ENCODE data around the gene TNFAIP1.

TNFAIP1 gene

GRCh38 chr17:28315846-28316705, 19.5 kb upstream of the TNFAIP1 start:
- Histone ChIP-seq H3K4me1 (ENCODE audit: control insufficient read depth, insufficient read depth, low read length) (peaks cover 20% of the 10 kb centered on the region), H3K27me3 (replicated peaks; ENCODE audit: control insufficient read depth, insufficient read depth, low read length) (no peaks in the 10 kb centered on the region), H3K9me3 (ENCODE audit: control insufficient read depth, low read length) (no peaks in the 10 kb centered on the region), H3K4me3 (ENCODE audit: low read length) (no peak overlapping the region), H3K9ac (ENCODE audit: low read length) (no peak overlapping the region), H3K36me3 (ENCODE audit: control insufficient read depth, insufficient read depth, low read length, severe bottlenecking) (no peaks in the 10 kb centered on the region)
- no peak for DNase-seq (ENCODE audit: low read depth)

- H3K36me3 ChIP-seq (ENCODE audit: control insufficient read depth, insufficient read depth, low read length, severe bottlenecking) = no peaks in the 10 kb centered on the region
- no peak overlapping the region for H3K9ac ChIP-seq (ENCODE audit: low read length)
- H3K4me1 ChIP-seq (ENCODE audit: control insufficient read depth, insufficient read depth, low read length) = peaks cover 20% of the 10 kb centered on the region
- DNase-seq (ENCODE audit: low read depth) = no peak
- H3K27me3 ChIP-seq (replicated peaks; ENCODE audit: control insufficient read depth, insufficient read depth, low read length) = no peaks in the 10 kb centered on the region
- H3K9me3 ChIP-seq (ENCODE audit: control insufficient read depth, low read length) = no peaks in the 10 kb centered on the region
- no peak overlapping the region for H3K4me3 ChIP-seq (ENCODE audit: low read length)
Measured at GRCh38 chr17:28317099-28317965, 18.2 kb upstream of the TNFAIP1 start.

GRCh38 chr17:28317966-28318758, 17.4 kb upstream of the TNFAIP1 start:
- Histone ChIP-seq H3K9ac (ENCODE audit: low read length) (peak overlapping the region; percentile 52), H3K9me3 (ENCODE audit: control insufficient read depth, low read length) (no peaks in the 10 kb centered on the region), H3K36me3 (ENCODE audit: control insufficient read depth, insufficient read depth, low read length, severe bottlenecking) (no peaks in the 10 kb centered on the region), H3K4me1 (ENCODE audit: control insufficient read depth, insufficient read depth, low read length) (peaks cover 20% of the 10 kb centered on the region), H3K27me3 (replicated peaks; ENCODE audit: control insufficient read depth, insufficient read depth, low read length) (no peaks in the 10 kb centered on the region), H3K4me3 (ENCODE audit: low read length) (peak overlapping the region; percentile 91)
- DNase-seq (ENCODE audit: low read depth) = no peak

- peak; percentile 100 for DNase-seq (ENCODE audit: low read depth)
- Histone ChIP-seq H3K4me1 (ENCODE audit: control insufficient read depth, insufficient read depth, low read length) (peaks cover 20% of the 10 kb centered on the region), H3K27me3 (replicated peaks; ENCODE audit: control insufficient read depth, insufficient read depth, low read length) (no peaks in the 10 kb centered on the region), H3K9ac (ENCODE audit: low read length) (peak within 1 kb of the TSS; percentile 83), H3K9me3 (ENCODE audit: control insufficient read depth, low read length) (no peaks in the 10 kb centered on the region), H3K4me3 (ENCODE audit: low read length) (peak within 1 kb of the TSS; percentile 91), H3K36me3 (ENCODE audit: control insufficient read depth, insufficient read depth, low read length, severe bottlenecking) (no peaks in the 10 kb centered on the region)
Measured at GRCh38 chr17:28318759-28319597, 16.6 kb upstream of the TNFAIP1 start, which contains the start of gene TMEM97. Gene TMEM97 (plus strand): TSS chr17:28319200. CDS start chr17:28319240, 40 bp downstream.

GRCh38 chr17:28319598-28319935, 16.0 kb upstream of the TNFAIP1 start:
- Histone ChIP-seq H3K27me3 (replicated peaks; ENCODE audit: control insufficient read depth, insufficient read depth, low read length) (no peaks in the 10 kb centered on the region), H3K9ac (ENCODE audit: low read length) (peak overlapping the region; percentile 83), H3K4me3 (ENCODE audit: low read length) (peak overlapping the region; percentile 91), H3K4me1 (ENCODE audit: control insufficient read depth, insufficient read depth, low read length) (peaks cover 20% of the 10 kb centered on the region), H3K9me3 (ENCODE audit: control insufficient read depth, low read length) (no peaks in the 10 kb centered on the region), H3K36me3 (ENCODE audit: control insufficient read depth, insufficient read depth, low read length, severe bottlenecking) (no peaks in the 10 kb centered on the region)
- DNase-seq (ENCODE audit: low read depth) = no peak

GRCh38 chr17:28320215-28321061, 15.1 kb upstream of the TNFAIP1 start:
- H3K36me3 ChIP-seq (ENCODE audit: control insufficient read depth, insufficient read depth, low read length, severe bottlenecking) = no peaks in the 10 kb centered on the region
- H3K4me3 ChIP-seq (ENCODE audit: low read length) = peak overlapping the region; percentile 91
- H3K9me3 ChIP-seq (ENCODE audit: control insufficient read depth, low read length) = no peaks in the 10 kb centered on the region
- H3K4me1 ChIP-seq (ENCODE audit: control insufficient read depth, insufficient read depth, low read length) = peaks cover 20% of the 10 kb centered on the region
- H3K9ac ChIP-seq (ENCODE audit: low read length) = peak overlapping the region; percentile 83
- H3K27me3 ChIP-seq (replicated peaks; ENCODE audit: control insufficient read depth, insufficient read depth, low read length) = no peaks in the 10 kb centered on the region
- no peak for DNase-seq (ENCODE audit: low read depth)

GRCh38 chr17:28324267-28324745, 11.3 kb upstream of the TNFAIP1 start:
- H3K4me3 ChIP-seq (ENCODE audit: low read length) = no peak overlapping the region
- no peaks in the 10 kb centered on the region for H3K27me3 ChIP-seq (replicated peaks; ENCODE audit: control insufficient read depth, insufficient read depth, low read length)
- DNase-seq (ENCODE audit: low read depth) = no peak
- no peak overlapping the region for H3K9ac ChIP-seq (ENCODE audit: low read length)
- H3K4me1 ChIP-seq (ENCODE audit: control insufficient read depth, insufficient read depth, low read length) = peaks cover 11% of the 10 kb centered on the region
- peaks cover 31% of the 10 kb centered on the region for H3K36me3 ChIP-seq (ENCODE audit: control insufficient read depth, insufficient read depth, low read length, severe bottlenecking)
- no peaks in the 10 kb centered on the region for H3K9me3 ChIP-seq (ENCODE audit: control insufficient read depth, low read length)

- no peaks in the 10 kb centered on the region for H3K9me3 ChIP-seq (ENCODE audit: control insufficient read depth, low read length)
- H3K36me3 ChIP-seq (ENCODE audit: control insufficient read depth, insufficient read depth, low read length, severe bottlenecking) = peaks cover 34% of the 10 kb centered on the region
- H3K4me3 ChIP-seq (ENCODE audit: low read length) = no peak overlapping the region
- H3K4me1 ChIP-seq (ENCODE audit: control insufficient read depth, insufficient read depth, low read length) = peaks cover 6% of the 10 kb centered on the region
- no peak for DNase-seq (ENCODE audit: low read depth)
- H3K9ac ChIP-seq (ENCODE audit: low read length) = no peak overlapping the region
- no peaks in the 10 kb centered on the region for H3K27me3 ChIP-seq (replicated peaks; ENCODE audit: control insufficient read depth, insufficient read depth, low read length)
Measured at GRCh38 chr17:28324781-28325180, 10.8 kb upstream of the TNFAIP1 start.

GRCh38 chr17:28325211-28325610, 10.3 kb upstream of the TNFAIP1 start:
- no peak for DNase-seq (ENCODE audit: low read depth)
- H3K9ac ChIP-seq (ENCODE audit: low read length) = no peak overlapping the region
- peaks cover 2% of the 10 kb centered on the region for H3K4me1 ChIP-seq (ENCODE audit: control insufficient read depth, insufficient read depth, low read length)
- peaks cover 34% of the 10 kb centered on the region for H3K36me3 ChIP-seq (ENCODE audit: control insufficient read depth, insufficient read depth, low read length, severe bottlenecking)
- H3K4me3 ChIP-seq (ENCODE audit: low read length) = no peak overlapping the region
- no peaks in the 10 kb centered on the region for H3K27me3 ChIP-seq (replicated peaks; ENCODE audit: control insufficient read depth, insufficient read depth, low read length)
- H3K9me3 ChIP-seq (ENCODE audit: control insufficient read depth, low read length) = no peaks in the 10 kb centered on the region
